Measurements from ENCODE around the gene MRPL41.
"Not testable (repeated sequence)": the region's sequence is repeated elsewhere in the genome, so short reads cannot be mapped to it uniquely, and the experiment has no call there.

MRPL41 gene

GRCh38 chr9:137524161-137524980, 27.3 kb upstream of the MRPL41 start:
- H4K20me1 ChIP-seq (ENCODE audit: insufficient read depth): no peaks in the 10 kb centered on the region
- no peaks in the 10 kb centered on the region for H3K27me3 ChIP-seq (ENCODE audit: insufficient read depth, low read depth)
- no peaks in the 10 kb centered on the region for H3K36me3 ChIP-seq (ENCODE audit: insufficient read depth)
- no peak overlapping the region for H3K27ac ChIP-seq
- H3K4me3 ChIP-seq (IDR thresholded peaks at IDR 0.05; ENCODE audit: insufficient read depth, low read depth, low read length): no peak overlapping the region
- H3K4me1 ChIP-seq (ENCODE audit: low read depth, poor library complexity, severe bottlenecking): no peaks in the 10 kb centered on the region
- H3K4me2 ChIP-seq: no peak overlapping the region
- no peak overlapping the region for H3K9ac ChIP-seq
- no peak overlapping the region for H2AFZ ChIP-seq (ENCODE audit: low read depth)
- no peaks in the 10 kb centered on the region for H3K79me2 ChIP-seq (ENCODE audit: insufficient read depth, low read depth)
- TF ChIP-seq CTCF (conservative IDR thresholded peaks at IDR 0.05; ENCODE audit: low read depth, low read length): no peak

GRCh38 chr9:137524981-137525317, 26.7 kb upstream of the MRPL41 start:
- H3K4me2 ChIP-seq: no peak overlapping the region
- H3K9ac ChIP-seq: no peak overlapping the region
- H2AFZ ChIP-seq (ENCODE audit: low read depth): no peak overlapping the region
- H3K36me3 ChIP-seq (ENCODE audit: insufficient read depth): no peaks in the 10 kb centered on the region
- H3K79me2 ChIP-seq (ENCODE audit: insufficient read depth, low read depth): no peaks in the 10 kb centered on the region
- no peak for TF ChIP-seq CTCF (conservative IDR thresholded peaks at IDR 0.05; ENCODE audit: low read depth, low read length)
- H3K4me3 ChIP-seq (IDR thresholded peaks at IDR 0.05; ENCODE audit: insufficient read depth, low read depth, low read length): no peak overlapping the region
- H3K27me3 ChIP-seq (ENCODE audit: insufficient read depth, low read depth): no peaks in the 10 kb centered on the region
- H4K20me1 ChIP-seq (ENCODE audit: insufficient read depth): no peaks in the 10 kb centered on the region
- no peaks in the 10 kb centered on the region for H3K4me1 ChIP-seq (ENCODE audit: low read depth, poor library complexity, severe bottlenecking)
- H3K27ac ChIP-seq: no peak overlapping the region

GRCh38 chr9:137530331-137530730, 21.3 kb upstream of the MRPL41 start:
- Histone ChIP-seq H3K79me2 (ENCODE audit: insufficient read depth, low read depth) (no peaks in the 10 kb centered on the region), H3K4me3 (IDR thresholded peaks at IDR 0.05; ENCODE audit: insufficient read depth, low read depth, low read length) (no peak overlapping the region), H4K20me1 (ENCODE audit: insufficient read depth) (no peaks in the 10 kb centered on the region), H3K27me3 (ENCODE audit: insufficient read depth, low read depth) (no peaks in the 10 kb centered on the region), H3K27ac (no peak overlapping the region), H3K9ac (no peak overlapping the region), H3K36me3 (ENCODE audit: insufficient read depth) (no peaks in the 10 kb centered on the region), H3K4me2 (no peak overlapping the region), H2AFZ (ENCODE audit: low read depth) (no peak overlapping the region), H3K4me1 (ENCODE audit: low read depth, poor library complexity, severe bottlenecking) (peaks cover 9% of the 10 kb centered on the region)
- TF ChIP-seq CTCF (conservative IDR thresholded peaks at IDR 0.05; ENCODE audit: low read depth, low read length): no peak

GRCh38 chr9:137531099-137531765, 20.4 kb upstream of the MRPL41 start:
- Histone ChIP-seq H3K9ac (no peak overlapping the region), H3K36me3 (ENCODE audit: insufficient read depth) (no peaks in the 10 kb centered on the region)

GRCh38 chr9:137532891-137533468, 18.7 kb upstream of the MRPL41 start:
- H2AFZ ChIP-seq (ENCODE audit: low read depth); H3K36me3 ChIP-seq (ENCODE audit: insufficient read depth); H4K20me1 ChIP-seq (ENCODE audit: insufficient read depth); H3K27ac ChIP-seq; H3K4me2 ChIP-seq; H3K27me3 ChIP-seq (ENCODE audit: insufficient read depth, low read depth); H3K79me2 ChIP-seq (ENCODE audit: insufficient read depth, low read depth); H3K4me3 ChIP-seq (IDR thresholded peaks at IDR 0.05; ENCODE audit: insufficient read depth, low read depth, low read length); H3K9ac ChIP-seq: not testable (repeated sequence)
- H3K4me1 ChIP-seq (ENCODE audit: low read depth, poor library complexity, severe bottlenecking): peaks cover 10% of the 10 kb centered on the region

More at GRCh38 chr9:137531099-137531765, 20.4 kb upstream of the MRPL41 start:
- H3K4me2 ChIP-seq: no peak overlapping the region
- no peaks in the 10 kb centered on the region for H4K20me1 ChIP-seq (ENCODE audit: insufficient read depth)
- TF ChIP-seq CTCF (conservative IDR thresholded peaks at IDR 0.05; ENCODE audit: low read depth, low read length): no peak
- H3K27me3 ChIP-seq (ENCODE audit: insufficient read depth, low read depth): no peaks in the 10 kb centered on the region
- H3K4me1 ChIP-seq (ENCODE audit: low read depth, poor library complexity, severe bottlenecking): peaks cover 10% of the 10 kb centered on the region
- H3K4me3 ChIP-seq (IDR thresholded peaks at IDR 0.05; ENCODE audit: insufficient read depth, low read depth, low read length): no peak overlapping the region
- no peak overlapping the region for H2AFZ ChIP-seq (ENCODE audit: low read depth)
- no peaks in the 10 kb centered on the region for H3K79me2 ChIP-seq (ENCODE audit: insufficient read depth, low read depth)
- no peak overlapping the region for H3K27ac ChIP-seq

Data from KMS-11 (cell line).